ENCODE data around the gene ZFAND3. TPM values are rescaled to one million over a fixed set of nuclear protein-coding genes. Genes with fewer than 3 reads are reported as not detected.
"Not testable (repeated sequence)": the region's sequence is repeated elsewhere in the genome, so short reads cannot be mapped to it uniquely, and the experiment has no call there.

The ZFAND3 gene
- total and polyA plus RNA-seq, 8 donors = 65.9 to 125 (median 118) TPM

GRCh38 chr6:37959061-37959460 is 139.5 kb downstream of the ZFAND3 start:
- H3K27me3 ChIP-seq = no peaks in the 10 kb centered on the region
- no peak overlapping the region for H3K4me3 ChIP-seq
- no peak for DNase-seq
- H3K4me1 ChIP-seq = peaks cover 0 to 23% of the 10 kb centered on the region in 2 donors
- no peak for ATAC-seq
- no peak overlapping the region for H3K27ac ChIP-seq
- no peaks in the 10 kb centered on the region for H3K36me3 ChIP-seq
- TF ChIP-seq CTCF (IDR thresholded peaks at IDR 0.05) = no peak
- intact Hi-C loops (cut with DNase I) = no loop called here
- H3K9me3 ChIP-seq = peaks cover 0 to 4% of the 10 kb centered on the region in 2 donors

GRCh38 chr6:37960139-37960935 is 140.8 kb downstream of the ZFAND3 start:
- no peak for TF ChIP-seq CTCF (IDR thresholded peaks at IDR 0.05)
- H3K36me3 ChIP-seq = no peaks in the 10 kb centered on the region
- H3K4me1 ChIP-seq = peaks cover 0 to 23% of the 10 kb centered on the region in 2 donors
- ATAC-seq = no peak
- intact Hi-C loops (cut with DNase I) = no loop called here
- no peak for DNase-seq
- H3K4me3 ChIP-seq = no peak overlapping the region
- H3K27me3 ChIP-seq = no peaks in the 10 kb centered on the region
- H3K9me3 ChIP-seq = peaks cover 0 to 4% of the 10 kb centered on the region in 2 donors
- H3K27ac ChIP-seq = no peak overlapping the region

GRCh38 chr6:37962481-37963080 is 143.1 kb downstream of the ZFAND3 start:
- H3K4me3 ChIP-seq; DNase-seq; H3K27me3 ChIP-seq; H3K27ac ChIP-seq; intact Hi-C loops (cut with DNase I); H3K4me1 ChIP-seq; ATAC-seq; H3K36me3 ChIP-seq; H3K9me3 ChIP-seq: not testable (repeated sequence)

- intact Hi-C loops (cut with DNase I) = no loop called here
- DNase-seq (no peak), ATAC-seq (no peak)
- TF ChIP-seq CTCF (IDR thresholded peaks at IDR 0.05) = no peak
- Histone ChIP-seq H3K9me3 (peaks cover 0 to 4% of the 10 kb centered on the region in 2 donors), H3K27ac (no peak overlapping the region), H3K4me3 (no peak overlapping the region), H3K36me3 (no peaks in the 10 kb centered on the region), H3K27me3 (no peaks in the 10 kb centered on the region), H3K4me1 (peaks cover 0 to 12% of the 10 kb centered on the region in 2 donors)
These were observed 146.6 kb downstream of the ZFAND3 start for GRCh38 chr6:37965964-37966676.

- Histone ChIP-seq H3K4me3 (no peak overlapping the region), H3K4me1 (peaks cover 1 to 19% of the 10 kb centered on the region in 2 donors), H3K36me3 (no peaks in the 10 kb centered on the region), H3K9me3 (peaks cover 0 to 4% of the 10 kb centered on the region in 2 donors), H3K27ac (no peak overlapping the region), H3K27me3 (no peaks in the 10 kb centered on the region)
- ATAC-seq = no peak
- intact Hi-C loops (cut with DNase I) = no loop called here
- no peak for DNase-seq
- TF ChIP-seq CTCF (IDR thresholded peaks at IDR 0.05) = no peak
These were observed 147.3 kb downstream of the ZFAND3 start for GRCh38 chr6:37966801-37967200.
